ENCODE measurements around the gene NUP42.
"Not testable (repeated sequence)": the region's sequence is repeated elsewhere in the genome, so short reads cannot be mapped to it uniquely, and the experiment has no call there.

Gene NUP42

GRCh38 chr7:23181684-23182553 lies at the start of gene NUP42:
NUP42 (plus strand) TSS chr7:23182048; CDS start chr7:23182086, 38 bp downstream.
- DNase-seq = peak; percentile 100

GRCh38 chr7:23133797-23134196 lies 48.1 kb upstream of the NUP42 start:
- DNase-seq = no peak

- no peak for DNase-seq
Observed at GRCh38 chr7:23135755-23136154, 46.1 kb upstream of the NUP42 start.

GRCh38 chr7:23136216-23136615 lies 45.6 kb upstream of the NUP42 start:
- no peak for DNase-seq

- DNase-seq = no peak
Observed at GRCh38 chr7:23157679-23158078, 24.2 kb upstream of the NUP42 start.

- no peak for DNase-seq
Observed at GRCh38 chr7:23158546-23158945, 23.3 kb upstream of the NUP42 start.

- DNase-seq = no peak
Observed at GRCh38 chr7:23161482-23161881, 20.4 kb upstream of the NUP42 start.

GRCh38 chr7:23164846-23165245 lies 17.0 kb upstream of the NUP42 start:
- DNase-seq = no peak

- no peak for DNase-seq
Observed at GRCh38 chr7:23165316-23165715, 16.5 kb upstream of the NUP42 start.

- DNase-seq = no peak
Observed at GRCh38 chr7:23167691-23168090, 14.2 kb upstream of the NUP42 start.

GRCh38 chr7:23168111-23168885 lies 13.6 kb upstream of the NUP42 start:
- no peak for DNase-seq

- no peak for DNase-seq
Observed at GRCh38 chr7:23175938-23176337, 5.9 kb upstream of the NUP42 start.

GRCh38 chr7:23183279-23184012 lies 1.6 kb downstream of the NUP42 start:
- DNase-seq = no peak

- DNase-seq = no peak
Observed at GRCh38 chr7:23184291-23184690, 2.4 kb downstream of the NUP42 start.

GRCh38 chr7:23184709-23185359 lies 3.0 kb downstream of the NUP42 start:
- peak; percentile 64 for DNase-seq

- no peak for DNase-seq
Observed at GRCh38 chr7:23185980-23186379, 4.1 kb downstream of the NUP42 start.

GRCh38 chr7:23191022-23191421 lies 9.2 kb downstream of the NUP42 start:
- DNase-seq = no peak

GRCh38 chr7:23193650-23194227 lies 11.9 kb downstream of the NUP42 start:
- DNase-seq = not testable (repeated sequence)

GRCh38 chr7:23196306-23196705 lies 14.5 kb downstream of the NUP42 start:
- DNase-seq = no peak

GRCh38 chr7:23197745-23198144 lies 15.9 kb downstream of the NUP42 start:
- DNase-seq = not testable (repeated sequence)

GRCh38 chr7:23200331-23200730 lies 18.5 kb downstream of the NUP42 start:
- no peak for DNase-seq

GRCh38 chr7:23204241-23204640 lies 22.4 kb downstream of the NUP42 start:
- DNase-seq = no peak

GRCh38 chr7:23205577-23205908 lies 23.7 kb downstream of the NUP42 start:
- no peak for DNase-seq

Data from EL (cell line).